ENCODE results near the gene BAAT.

Gene BAAT

GRCh38 chr9:101427358-101427757 is 42.6 kb upstream of the BAAT start:
- no peak overlapping the region for H3K27ac ChIP-seq
- no peak for TF ChIP-seq ZFX (IDR thresholded peaks at IDR 0.05; ENCODE audit: borderline replicate concordance)
- TF ChIP-seq, protein P1, sequence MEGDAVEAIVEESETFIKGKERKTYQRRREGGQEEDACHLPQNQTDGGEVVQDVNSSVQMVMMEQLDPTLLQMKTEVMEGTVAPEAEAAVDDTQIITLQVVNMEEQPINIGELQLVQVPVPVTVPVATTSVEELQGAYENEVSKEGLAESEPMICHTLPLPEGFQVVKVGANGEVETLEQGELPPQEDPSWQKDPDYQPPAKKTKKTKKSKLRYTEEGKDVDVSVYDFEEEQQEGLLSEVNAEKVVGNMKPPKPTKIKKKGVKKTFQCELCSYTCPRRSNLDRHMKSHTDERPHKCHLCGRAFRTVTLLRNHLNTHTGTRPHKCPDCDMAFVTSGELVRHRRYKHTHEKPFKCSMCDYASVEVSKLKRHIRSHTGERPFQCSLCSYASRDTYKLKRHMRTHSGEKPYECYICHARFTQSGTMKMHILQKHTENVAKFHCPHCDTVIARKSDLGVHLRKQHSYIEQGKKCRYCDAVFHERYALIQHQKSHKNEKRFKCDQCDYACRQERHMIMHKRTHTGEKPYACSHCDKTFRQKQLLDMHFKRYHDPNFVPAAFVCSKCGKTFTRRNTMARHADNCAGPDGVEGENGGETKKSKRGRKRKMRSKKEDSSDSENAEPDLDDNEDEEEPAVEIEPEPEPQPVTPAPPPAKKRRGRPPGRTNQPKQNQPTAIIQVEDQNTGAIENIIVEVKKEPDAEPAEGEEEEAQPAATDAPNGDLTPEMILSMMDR (IDR thresholded peaks at IDR 0.05), result no peak

DNA sequence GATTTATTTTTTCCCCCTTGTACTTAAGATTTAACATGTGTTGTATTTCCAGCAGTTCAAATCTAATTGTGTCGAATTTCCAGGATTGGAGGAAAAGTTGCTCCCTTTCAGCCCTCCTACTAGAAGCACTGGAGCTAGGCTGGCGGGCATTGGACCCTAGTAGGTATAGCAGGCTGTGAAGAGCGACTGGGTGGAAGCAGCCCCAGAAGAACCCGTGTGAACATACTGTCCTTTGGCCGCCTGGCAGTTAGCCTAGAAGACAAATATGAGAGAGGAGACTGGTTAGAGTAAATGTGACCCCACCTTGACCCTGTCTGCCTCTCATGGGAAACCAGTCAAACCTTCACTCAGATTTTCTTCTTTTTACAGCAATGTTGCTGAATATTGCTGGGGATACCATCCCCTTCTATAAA is 36.9 kb upstream of the BAAT start:
- H3K27ac ChIP-seq, result no peak overlapping the region
- no peak for TF ChIP-seq ZFX (IDR thresholded peaks at IDR 0.05; ENCODE audit: borderline replicate concordance)
- TF ChIP-seq, protein P1 (IDR thresholded peaks at IDR 0.05), result no peak

DNA sequence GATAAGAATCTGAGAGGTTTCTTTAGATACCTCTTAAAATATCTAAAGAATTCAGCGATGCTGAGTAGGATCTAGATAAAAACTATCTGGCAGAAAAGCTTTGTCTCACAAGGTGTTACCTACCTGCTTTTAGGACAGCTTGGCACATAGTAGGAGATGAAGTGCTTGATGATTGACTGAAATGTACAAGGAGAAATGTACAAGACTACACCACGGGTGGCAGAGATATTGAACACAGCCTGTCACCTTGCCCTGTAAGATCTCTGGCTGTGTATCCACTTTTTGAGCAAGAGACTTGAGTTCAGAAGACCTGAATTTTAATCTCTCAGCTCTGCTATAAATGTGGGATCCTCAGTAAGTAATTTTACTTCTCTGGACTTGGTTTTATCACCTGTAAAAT is 35.1 kb upstream of the BAAT start:
- H3K27ac ChIP-seq, result no peak overlapping the region
- no peak for TF ChIP-seq ZFX (IDR thresholded peaks at IDR 0.05; ENCODE audit: borderline replicate concordance)
- TF ChIP-seq, protein P1 (IDR thresholded peaks at IDR 0.05), result no peak

DNA sequence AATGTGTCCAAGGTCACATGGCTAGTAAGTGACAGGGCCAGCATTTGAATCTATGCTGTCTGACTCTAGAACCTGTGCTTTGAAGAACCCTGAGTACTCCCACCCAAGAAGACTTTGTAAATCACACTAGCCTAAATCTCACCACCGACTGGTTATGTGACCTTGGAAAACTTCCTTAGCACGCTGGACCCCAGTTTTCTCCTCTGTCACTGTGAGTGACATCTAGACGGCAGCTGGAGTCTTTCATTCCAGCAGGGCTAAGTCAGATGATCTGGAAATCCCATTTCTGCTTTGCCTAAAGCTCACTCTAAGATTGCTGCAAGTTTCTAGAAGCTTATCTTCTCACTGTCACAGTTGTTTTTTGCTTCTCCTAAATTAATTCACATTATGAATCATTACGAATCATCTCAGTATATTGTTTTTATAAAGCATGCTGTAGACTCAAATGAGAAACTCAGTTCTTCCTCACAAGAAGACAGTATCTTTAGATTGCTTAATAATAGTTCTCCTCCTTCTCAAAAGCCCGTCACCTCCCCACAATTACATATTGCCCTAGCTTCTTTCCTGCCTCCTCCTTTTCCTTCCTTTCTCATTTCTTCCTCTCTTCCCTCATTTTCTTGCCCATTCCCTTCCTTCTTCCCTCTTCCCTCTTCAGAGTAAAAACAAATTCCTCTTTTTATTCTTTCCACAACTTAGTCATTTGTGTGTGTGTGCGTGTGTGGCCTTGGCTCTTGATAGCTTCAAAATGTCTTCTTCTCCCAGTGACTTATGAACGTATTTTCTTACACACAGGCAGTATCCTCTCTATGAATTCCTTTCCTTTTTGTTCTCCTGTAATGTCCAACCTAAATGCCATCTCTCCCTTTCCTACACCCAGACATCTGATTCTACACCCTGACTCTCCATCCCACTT is 34.0 kb upstream of the BAAT start:
- H3K27ac ChIP-seq, result no peak overlapping the region
- TF ChIP-seq ZFX (IDR thresholded peaks at IDR 0.05; ENCODE audit: borderline replicate concordance), result no peak
- TF ChIP-seq, protein P1 (IDR thresholded peaks at IDR 0.05), result no peak

DNA sequence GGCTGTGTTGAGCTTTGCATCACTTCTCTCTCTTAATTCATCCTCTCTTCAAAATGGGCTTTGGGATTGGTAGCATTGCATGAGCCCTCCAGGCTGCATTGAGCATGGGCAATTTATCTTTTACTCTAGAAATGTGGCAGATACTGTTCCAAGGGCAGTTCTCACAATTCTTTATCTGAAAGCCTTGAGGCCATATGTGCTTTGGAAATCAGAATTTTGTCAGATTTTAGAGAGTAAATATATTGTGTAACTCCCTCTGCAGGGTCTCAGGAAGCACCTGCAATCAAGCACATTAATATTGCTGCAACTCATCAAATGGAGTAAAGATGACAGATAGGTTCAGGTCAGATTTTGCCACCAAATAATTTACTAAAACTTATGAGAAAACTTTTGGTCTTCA is 33.2 kb upstream of the BAAT start:
- H3K27ac ChIP-seq, result no peak overlapping the region
- no peak for TF ChIP-seq ZFX (IDR thresholded peaks at IDR 0.05; ENCODE audit: borderline replicate concordance)
- TF ChIP-seq, protein P1 (IDR thresholded peaks at IDR 0.05), result no peak

DNA sequence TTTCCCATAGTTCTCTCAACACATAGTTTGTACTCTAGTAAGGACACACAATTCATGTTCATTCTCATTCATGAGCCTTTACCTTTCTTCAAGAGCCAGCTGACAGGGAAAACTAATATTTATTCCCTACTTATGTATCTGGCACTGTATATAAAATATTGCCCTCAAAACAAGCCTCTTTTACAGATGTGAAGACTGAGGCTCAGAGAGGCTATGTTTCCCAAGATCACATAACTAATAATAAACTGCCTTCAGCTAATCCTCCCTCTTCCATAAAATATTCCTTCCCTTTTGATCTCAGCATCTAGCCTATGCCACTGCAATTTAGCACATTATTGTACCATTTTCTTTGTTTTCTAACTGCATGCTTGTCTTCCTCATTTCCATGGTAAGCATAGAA is 32.6 kb upstream of the BAAT start:
- no peak overlapping the region for H3K27ac ChIP-seq
- no peak for TF ChIP-seq ZFX (IDR thresholded peaks at IDR 0.05; ENCODE audit: borderline replicate concordance)
- TF ChIP-seq, protein P1 (IDR thresholded peaks at IDR 0.05), result no peak

DNA sequence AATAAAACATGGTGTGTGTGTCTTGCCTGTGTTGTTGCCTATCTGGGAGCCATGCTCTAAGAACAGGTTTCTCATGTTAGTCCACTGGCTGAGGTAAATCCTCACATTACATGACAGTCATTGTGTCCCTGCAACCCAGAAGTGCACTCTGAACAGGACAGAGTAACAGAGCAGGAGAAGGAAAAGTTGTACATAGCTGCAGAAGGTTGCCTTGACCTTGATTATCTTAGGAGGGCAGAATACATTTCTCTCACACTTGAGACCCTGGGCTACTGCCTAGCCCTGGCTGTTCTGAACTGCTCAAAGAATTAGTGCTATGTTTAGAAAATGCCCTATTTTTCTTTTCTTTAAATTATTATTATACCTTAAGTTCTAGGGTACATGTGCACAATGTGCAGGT is 30.8 kb upstream of the BAAT start:
- TF ChIP-seq, protein P1 (IDR thresholded peaks at IDR 0.05), result no peak
- no peak for TF ChIP-seq ZFX (IDR thresholded peaks at IDR 0.05; ENCODE audit: borderline replicate concordance)
- no peak overlapping the region for H3K27ac ChIP-seq
